GM19372 (cell line): ENCODE measurements around the gene KLHDC10.
A peak's percentile ranks its signal among the peaks of the same experiment; 100 is the strongest.
"Not testable (repeated sequence)": the region's sequence is repeated elsewhere in the genome, so short reads cannot be mapped to it uniquely, and the experiment has no call there.

Experiments
- ATAC-seq: cut with Tn5 transposase; IDR thresholded peaks from one replicate; pipeline ENCODE4 v1.9.1; 2021; ENCODE audit warnings: mild to moderate bottlenecking, low read depth, moderate library complexity; ENCODE audit not compliant: unreplicated experiment

The KLHDC10 gene

GRCh38 chr7:130071701-130072622 is 1.6 kb downstream of the KLHDC10 start:
- peak; percentile 42 for ATAC-seq

- no peak for ATAC-seq
Measured at GRCh38 chr7:130079846-130080394, 9.6 kb downstream of the KLHDC10 start.

GRCh38 chr7:130083497-130083896 is 13.2 kb downstream of the KLHDC10 start:
- ATAC-seq, result not testable (repeated sequence)

GRCh38 chr7:130084037-130084875 is 13.9 kb downstream of the KLHDC10 start:
- no peak for ATAC-seq

GRCh38 chr7:130085235-130085634 is 14.9 kb downstream of the KLHDC10 start:
- ATAC-seq, result not testable (repeated sequence)

- ATAC-seq, result no peak
Measured at GRCh38 chr7:130086938-130087337, 16.6 kb downstream of the KLHDC10 start.

GRCh38 chr7:130087364-130087763 is 17.0 kb downstream of the KLHDC10 start:
- no peak for ATAC-seq

- no peak for ATAC-seq
Measured at GRCh38 chr7:130090745-130091532, 20.6 kb downstream of the KLHDC10 start.

- no peak for ATAC-seq
Measured at GRCh38 chr7:130091999-130092398, 21.7 kb downstream of the KLHDC10 start.

- no peak for ATAC-seq
Measured at GRCh38 chr7:130092598-130092997, 22.3 kb downstream of the KLHDC10 start.

GRCh38 chr7:130095812-130096211 is 25.5 kb downstream of the KLHDC10 start:
- ATAC-seq, result no peak

GRCh38 chr7:130096243-130096827 is 26.0 kb downstream of the KLHDC10 start:
- no peak for ATAC-seq

- no peak for ATAC-seq
Measured at GRCh38 chr7:130099331-130099730, 29.0 kb downstream of the KLHDC10 start.

GRCh38 chr7:130102588-130102987 is 32.3 kb downstream of the KLHDC10 start:
- no peak for ATAC-seq

- ATAC-seq, result no peak
Measured at GRCh38 chr7:130107949-130108674, 37.8 kb downstream of the KLHDC10 start.

- no peak for ATAC-seq
Measured at GRCh38 chr7:130108809-130109208, 38.5 kb downstream of the KLHDC10 start.

GRCh38 chr7:130112093-130112492 is 41.8 kb downstream of the KLHDC10 start:
- no peak for ATAC-seq

GRCh38 chr7:130112662-130113425 is 42.5 kb downstream of the KLHDC10 start:
- no peak for ATAC-seq
